Mononuclear cell (primary cell): ENCODE results near the gene RCN1. TPM values are rescaled to one million over a fixed set of nuclear protein-coding genes. Genes with fewer than 3 reads are reported as not detected.

Experiments
- H3K27me3 ChIP-seq: 2 replicates; pipeline ENCODE4 v1.6.0; 2011; ENCODE audit warnings: low read length, control low read depth; ENCODE audit not compliant: insufficient read depth
- H3K4me1 ChIP-seq: 2 replicates; pipeline ENCODE4 v1.5.1; 2011; ENCODE audit warnings: mild to moderate bottlenecking, low read length, control low read depth; ENCODE audit not compliant: insufficient read depth
- H3K4me3 ChIP-seq: 2 replicates; pipeline ENCODE4 v1.5.1; 2011; ENCODE audit warnings: mild to moderate bottlenecking, low read length, moderate library complexity
- H3K9me3 ChIP-seq: 2 replicates; pipeline ENCODE4 v1.5.1; 2011; ENCODE audit warnings: low read depth, mild to moderate bottlenecking, control low read depth, low read length
- total RNA-seq: library from RNA; depleted of rRNA; stranded (reverse); fragments of >200 nt; gene quantifications from one replicate; pipeline ENCODE4 v1.2.3, GENCODE V29; 2012

The RCN1 gene
- total RNA-seq, 1 donor, result 9.1 TPM

GRCh38 chr11:32143378-32143777, 52.5 kb downstream of the RCN1 start:
- no peak overlapping the region for H3K4me3 ChIP-seq
- H3K27me3 ChIP-seq, result no peaks in the 10 kb centered on the region
- H3K9me3 ChIP-seq, result no peaks in the 10 kb centered on the region
- H3K4me1 ChIP-seq, result peaks cover 4% of the 10 kb centered on the region

GRCh38 chr11:32145282-32145681, 54.4 kb downstream of the RCN1 start:
- Histone ChIP-seq H3K4me3 (no peak overlapping the region), H3K9me3 (no peaks in the 10 kb centered on the region), H3K27me3 (no peaks in the 10 kb centered on the region), H3K4me1 (peaks cover 4% of the 10 kb centered on the region)

- H3K9me3 ChIP-seq, result no peaks in the 10 kb centered on the region
- no peaks in the 10 kb centered on the region for H3K27me3 ChIP-seq
- no peak overlapping the region for H3K4me3 ChIP-seq
- no peaks in the 10 kb centered on the region for H3K4me1 ChIP-seq
These were observed 58.0 kb downstream of the RCN1 start for GRCh38 chr11:32148895-32149294.

- Histone ChIP-seq H3K4me3 (no peak overlapping the region), H3K4me1 (no peaks in the 10 kb centered on the region), H3K27me3 (no peaks in the 10 kb centered on the region), H3K9me3 (no peaks in the 10 kb centered on the region)
These were observed 58.9 kb downstream of the RCN1 start for GRCh38 chr11:32149748-32150147.

- Histone ChIP-seq H3K27me3 (no peaks in the 10 kb centered on the region), H3K4me3 (no peak overlapping the region), H3K4me1 (no peaks in the 10 kb centered on the region), H3K9me3 (no peaks in the 10 kb centered on the region)
These were observed 60.2 kb downstream of the RCN1 start for GRCh38 chr11:32151027-32151426.

- Histone ChIP-seq H3K4me1 (no peaks in the 10 kb centered on the region), H3K9me3 (no peaks in the 10 kb centered on the region), H3K27me3 (no peaks in the 10 kb centered on the region), H3K4me3 (no peak overlapping the region)
These were observed 61.3 kb downstream of the RCN1 start for GRCh38 chr11:32152216-32152615.

- Histone ChIP-seq H3K4me3 (no peak overlapping the region), H3K27me3 (no peaks in the 10 kb centered on the region), H3K4me1 (no peaks in the 10 kb centered on the region), H3K9me3 (no peaks in the 10 kb centered on the region)
These were observed 61.9 kb downstream of the RCN1 start for GRCh38 chr11:32152821-32153220.

- Histone ChIP-seq H3K4me3 (no peak overlapping the region), H3K27me3 (no peaks in the 10 kb centered on the region), H3K9me3 (no peaks in the 10 kb centered on the region), H3K4me1 (no peaks in the 10 kb centered on the region)
These were observed 62.9 kb downstream of the RCN1 start for GRCh38 chr11:32153747-32154146.

- Histone ChIP-seq H3K4me1 (no peaks in the 10 kb centered on the region), H3K27me3 (no peaks in the 10 kb centered on the region), H3K9me3 (no peaks in the 10 kb centered on the region), H3K4me3 (no peak overlapping the region)
These were observed 63.4 kb downstream of the RCN1 start for GRCh38 chr11:32154275-32154674.
